Measurements from ENCODE around the gene SLC2A11.
"Not testable (repeated sequence)": the region's sequence is repeated elsewhere in the genome, so short reads cannot be mapped to it uniquely, and the experiment has no call there.

Gene SLC2A11

DNA sequence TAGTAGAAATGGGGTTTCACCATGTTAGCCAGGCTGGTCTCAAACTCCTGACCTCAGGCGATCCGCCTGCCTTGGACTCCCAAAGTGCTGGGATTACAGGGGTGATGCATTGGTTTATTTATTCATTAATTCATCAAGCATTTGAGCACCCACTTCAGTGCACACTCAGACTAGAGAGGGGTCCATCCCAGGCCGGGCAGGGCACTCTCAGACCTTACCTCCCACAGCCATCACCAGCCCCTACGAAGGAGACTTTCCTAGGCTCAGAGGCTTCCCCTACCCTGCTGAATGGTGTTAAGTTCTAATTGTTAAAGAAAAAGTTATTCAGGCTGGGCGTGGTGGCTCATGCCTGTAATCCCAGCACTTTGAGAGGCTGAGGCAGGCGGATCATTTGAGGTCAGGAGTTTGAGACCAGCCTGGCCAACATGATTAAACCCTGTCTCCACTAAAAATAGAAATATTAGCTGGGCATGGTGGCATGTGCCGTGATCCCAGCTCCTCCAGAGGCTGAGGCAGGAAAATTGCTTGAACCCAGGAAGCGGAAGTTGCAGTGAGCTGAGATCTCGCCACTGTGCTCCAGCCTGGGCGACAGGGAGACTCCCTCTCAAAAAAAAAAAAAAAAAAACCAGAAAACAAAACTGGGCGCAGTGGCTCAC is 7.0 kb downstream of the SLC2A11 start:
- WGBS, 2 experiments, result 79 to 82% methylated on average over 10 to 11 of the region's 11 CpGs
- not testable (repeated sequence) for H3K4me1 ChIP-seq (ENCODE audit: control insufficient read depth, insufficient read depth, low read length); H3K36me3 ChIP-seq (ENCODE audit: control insufficient read depth, insufficient read depth, low read length); H3K27ac ChIP-seq (ENCODE audit: insufficient read depth, low read depth, low read length, poor library complexity, severe bottlenecking); H3K27me3 ChIP-seq (ENCODE audit: control insufficient read depth, insufficient read depth, low read length, poor library complexity, severe bottlenecking); H3K4me3 ChIP-seq (ENCODE audit: insufficient read depth, low read depth, low read length); H3K9me3 ChIP-seq (ENCODE audit: control insufficient read depth, low read length)

DNA sequence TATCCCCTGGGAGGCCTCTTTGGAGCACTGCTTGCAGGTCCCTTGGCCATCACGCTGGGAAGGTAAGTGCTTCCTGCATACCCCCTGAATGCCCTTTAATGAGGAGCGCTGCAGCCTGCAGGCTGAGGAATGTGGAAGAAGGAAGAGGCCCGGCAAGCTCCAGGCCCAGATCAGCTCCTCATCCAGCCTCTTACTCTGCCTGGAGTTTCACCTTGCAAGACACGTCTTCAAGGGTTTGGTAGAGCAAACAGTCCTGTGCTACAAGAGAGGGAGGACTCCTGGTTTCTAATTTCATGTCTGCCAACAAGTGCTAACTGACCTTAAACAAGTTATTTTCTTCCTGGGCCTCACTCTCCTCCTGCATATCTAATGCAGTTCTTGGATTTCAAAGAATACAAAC is 10.9 kb downstream of the SLC2A11 start:
- Histone ChIP-seq H3K4me3 (ENCODE audit: insufficient read depth, low read depth, low read length) (no peak overlapping the region), H3K36me3 (ENCODE audit: control insufficient read depth, insufficient read depth, low read length) (no peaks in the 10 kb centered on the region), H3K27me3 (ENCODE audit: control insufficient read depth, insufficient read depth, low read length, poor library complexity, severe bottlenecking) (no peaks in the 10 kb centered on the region), H3K27ac (ENCODE audit: insufficient read depth, low read depth, low read length, poor library complexity, severe bottlenecking) (no peak overlapping the region), H3K9me3 (ENCODE audit: control insufficient read depth, low read length) (no peaks in the 10 kb centered on the region), H3K4me1 (ENCODE audit: control insufficient read depth, insufficient read depth, low read length) (no peaks in the 10 kb centered on the region)
- 82 to 87% methylated on average over 4 of the region's 4 CpGs for WGBS, 2 experiments

- no peak overlapping the region for H3K27ac ChIP-seq (ENCODE audit: insufficient read depth, low read depth, low read length, poor library complexity, severe bottlenecking)
- H3K4me3 ChIP-seq (ENCODE audit: insufficient read depth, low read depth, low read length), result no peak overlapping the region
- WGBS, 2 experiments, result 92 to 93% methylated on average over 4 of the region's 4 CpGs
- H3K4me1 ChIP-seq (ENCODE audit: control insufficient read depth, insufficient read depth, low read length), result no peaks in the 10 kb centered on the region
- H3K27me3 ChIP-seq (ENCODE audit: control insufficient read depth, insufficient read depth, low read length, poor library complexity, severe bottlenecking), result no peaks in the 10 kb centered on the region
- no peaks in the 10 kb centered on the region for H3K9me3 ChIP-seq (ENCODE audit: control insufficient read depth, low read length)
- H3K36me3 ChIP-seq (ENCODE audit: control insufficient read depth, insufficient read depth, low read length), result peaks cover 5% of the 10 kb centered on the region
Measured at GRCh38 chr22:23874871-23875270, 17.2 kb downstream of the SLC2A11 start.

- 90 to 91% methylated on average over 2 of the region's 2 CpGs for WGBS, 2 experiments
- no peak overlapping the region for H3K4me3 ChIP-seq (ENCODE audit: insufficient read depth, low read depth, low read length)
- H3K4me1 ChIP-seq (ENCODE audit: control insufficient read depth, insufficient read depth, low read length), result no peaks in the 10 kb centered on the region
- H3K27ac ChIP-seq (ENCODE audit: insufficient read depth, low read depth, low read length, poor library complexity, severe bottlenecking), result no peak overlapping the region
- peaks cover 5% of the 10 kb centered on the region for H3K36me3 ChIP-seq (ENCODE audit: control insufficient read depth, insufficient read depth, low read length)
- H3K9me3 ChIP-seq (ENCODE audit: control insufficient read depth, low read length), result no peaks in the 10 kb centered on the region
- H3K27me3 ChIP-seq (ENCODE audit: control insufficient read depth, insufficient read depth, low read length, poor library complexity, severe bottlenecking), result no peaks in the 10 kb centered on the region
Measured at GRCh38 chr22:23875801-23876200, 18.1 kb downstream of the SLC2A11 start.

DNA sequence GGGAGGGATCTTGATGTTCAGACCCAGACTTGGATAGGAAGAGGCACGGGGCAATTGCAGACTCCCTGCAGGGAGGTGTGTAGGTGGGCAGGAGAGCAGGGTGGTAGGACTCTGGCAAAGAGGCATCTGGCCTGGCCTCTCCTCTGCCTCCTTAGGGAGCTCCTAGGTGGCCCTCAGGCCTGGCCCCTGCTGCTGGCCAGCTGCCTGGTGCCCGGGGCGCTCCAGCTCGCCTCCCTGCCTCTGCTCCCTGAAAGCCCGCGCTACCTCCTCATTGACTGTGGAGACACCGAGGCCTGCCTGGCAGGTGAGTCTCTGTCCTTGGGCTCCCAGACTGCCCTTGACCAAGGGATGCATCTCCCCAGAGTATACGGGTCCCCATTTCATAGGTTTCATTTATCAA is 19.9 kb downstream of the SLC2A11 start:
- H3K4me3 ChIP-seq (ENCODE audit: insufficient read depth, low read depth, low read length), result no peak overlapping the region
- no peak overlapping the region for H3K27ac ChIP-seq (ENCODE audit: insufficient read depth, low read depth, low read length, poor library complexity, severe bottlenecking)
- no peaks in the 10 kb centered on the region for H3K4me1 ChIP-seq (ENCODE audit: control insufficient read depth, insufficient read depth, low read length)
- H3K27me3 ChIP-seq (ENCODE audit: control insufficient read depth, insufficient read depth, low read length, poor library complexity, severe bottlenecking), result no peaks in the 10 kb centered on the region
- H3K9me3 ChIP-seq (ENCODE audit: control insufficient read depth, low read length), result no peaks in the 10 kb centered on the region
- peaks cover 5% of the 10 kb centered on the region for H3K36me3 ChIP-seq (ENCODE audit: control insufficient read depth, insufficient read depth, low read length)
- 93 to 94% methylated on average over 8 of the region's 8 CpGs for WGBS, 2 experiments

- peaks cover 5% of the 10 kb centered on the region for H3K36me3 ChIP-seq (ENCODE audit: control insufficient read depth, insufficient read depth, low read length)
Measured at GRCh38 chr22:23878219-23878618, 20.5 kb downstream of the SLC2A11 start.

DNA sequence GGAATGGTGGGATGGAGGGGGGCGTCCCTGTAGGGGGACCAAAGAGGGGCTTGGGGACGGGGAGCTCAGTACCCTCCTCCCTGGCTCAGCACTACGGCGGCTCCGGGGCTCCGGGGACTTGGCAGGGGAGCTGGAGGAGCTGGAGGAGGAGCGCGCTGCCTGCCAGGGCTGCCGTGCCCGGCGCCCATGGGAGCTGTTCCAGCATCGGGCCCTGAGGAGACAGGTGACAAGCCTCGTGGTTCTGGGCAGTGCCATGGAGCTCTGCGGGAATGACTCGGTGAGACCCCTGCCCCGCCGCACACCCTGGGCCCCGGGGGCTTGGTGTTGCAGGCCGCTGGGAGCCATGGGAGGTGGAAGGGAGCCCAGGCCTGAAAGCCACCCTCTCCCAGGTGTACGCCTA is 24.7 kb downstream of the SLC2A11 start:
- no peak overlapping the region for H3K4me3 ChIP-seq (ENCODE audit: insufficient read depth, low read depth, low read length)
- no peaks in the 10 kb centered on the region for H3K9me3 ChIP-seq (ENCODE audit: control insufficient read depth, low read length)
- no peaks in the 10 kb centered on the region for H3K36me3 ChIP-seq (ENCODE audit: control insufficient read depth, insufficient read depth, low read length)
- H3K27me3 ChIP-seq (ENCODE audit: control insufficient read depth, insufficient read depth, low read length, poor library complexity, severe bottlenecking), result no peaks in the 10 kb centered on the region
- no peaks in the 10 kb centered on the region for H3K4me1 ChIP-seq (ENCODE audit: control insufficient read depth, insufficient read depth, low read length)
- 94 to 96% methylated on average over 20 of the region's 20 CpGs for WGBS, 2 experiments
- no peak overlapping the region for H3K27ac ChIP-seq (ENCODE audit: insufficient read depth, low read depth, low read length, poor library complexity, severe bottlenecking)

More at GRCh38 chr22:23878219-23878618, 20.5 kb downstream of the SLC2A11 start:
- Histone ChIP-seq H3K27ac (ENCODE audit: insufficient read depth, low read depth, low read length, poor library complexity, severe bottlenecking) (no peak overlapping the region), H3K4me3 (ENCODE audit: insufficient read depth, low read depth, low read length) (no peak overlapping the region), H3K4me1 (ENCODE audit: control insufficient read depth, insufficient read depth, low read length) (no peaks in the 10 kb centered on the region), H3K27me3 (ENCODE audit: control insufficient read depth, insufficient read depth, low read length, poor library complexity, severe bottlenecking) (no peaks in the 10 kb centered on the region), H3K9me3 (ENCODE audit: control insufficient read depth, low read length) (no peaks in the 10 kb centered on the region)
- WGBS, 2 experiments, result 92 to 95% methylated on average over 7 of the region's 7 CpGs

DNA sequence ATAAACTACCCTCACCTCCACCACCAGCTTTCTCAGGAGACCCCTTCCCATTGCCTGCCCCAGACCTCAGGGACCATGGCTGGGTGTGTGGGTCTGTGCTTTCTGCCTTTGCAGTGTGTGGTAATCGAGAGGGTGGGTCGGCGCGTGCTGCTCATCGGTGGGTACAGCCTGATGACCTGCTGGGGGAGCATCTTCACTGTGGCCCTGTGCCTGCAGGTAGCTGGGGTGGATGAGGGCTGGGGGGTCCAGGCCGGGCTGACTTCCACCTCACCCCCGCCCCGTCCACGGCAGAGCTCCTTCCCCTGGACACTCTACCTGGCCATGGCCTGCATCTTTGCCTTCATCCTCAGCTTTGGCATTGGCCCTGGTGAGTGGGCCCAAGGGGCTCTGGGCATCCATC is 26.0 kb downstream of the SLC2A11 start:
- Histone ChIP-seq H3K27me3 (ENCODE audit: control insufficient read depth, insufficient read depth, low read length, poor library complexity, severe bottlenecking) (no peaks in the 10 kb centered on the region), H3K4me3 (ENCODE audit: insufficient read depth, low read depth, low read length) (no peak overlapping the region), H3K9me3 (ENCODE audit: control insufficient read depth, low read length) (no peaks in the 10 kb centered on the region), H3K36me3 (ENCODE audit: control insufficient read depth, insufficient read depth, low read length) (no peaks in the 10 kb centered on the region), H3K27ac (ENCODE audit: insufficient read depth, low read depth, low read length, poor library complexity, severe bottlenecking) (no peak overlapping the region), H3K4me1 (ENCODE audit: control insufficient read depth, insufficient read depth, low read length) (peaks cover 3% of the 10 kb centered on the region)
- 94 to 96% methylated on average over 9 of the region's 9 CpGs for WGBS, 2 experiments

- Histone ChIP-seq H3K36me3 (ENCODE audit: control insufficient read depth, insufficient read depth, low read length) (no peaks in the 10 kb centered on the region), H3K9me3 (ENCODE audit: control insufficient read depth, low read length) (no peaks in the 10 kb centered on the region), H3K4me1 (ENCODE audit: control insufficient read depth, insufficient read depth, low read length) (peaks cover 7% of the 10 kb centered on the region), H3K27me3 (ENCODE audit: control insufficient read depth, insufficient read depth, low read length, poor library complexity, severe bottlenecking) (no peaks in the 10 kb centered on the region), H3K27ac (ENCODE audit: insufficient read depth, low read depth, low read length, poor library complexity, severe bottlenecking) (no peak overlapping the region), H3K4me3 (ENCODE audit: insufficient read depth, low read depth, low read length) (no peak overlapping the region)
- 89 to 90% methylated on average over 9 of the region's 9 CpGs for WGBS, 2 experiments
Measured at GRCh38 chr22:23884140-23884539, 26.5 kb downstream of the SLC2A11 start.

- Histone ChIP-seq H3K36me3 (ENCODE audit: control insufficient read depth, insufficient read depth, low read length) (no peaks in the 10 kb centered on the region), H3K4me3 (ENCODE audit: insufficient read depth, low read depth, low read length) (no peak overlapping the region), H3K4me1 (ENCODE audit: control insufficient read depth, insufficient read depth, low read length) (peaks cover 7% of the 10 kb centered on the region), H3K27ac (ENCODE audit: insufficient read depth, low read depth, low read length, poor library complexity, severe bottlenecking) (no peak overlapping the region), H3K27me3 (ENCODE audit: control insufficient read depth, insufficient read depth, low read length, poor library complexity, severe bottlenecking) (no peaks in the 10 kb centered on the region), H3K9me3 (ENCODE audit: control insufficient read depth, low read length) (no peaks in the 10 kb centered on the region)
- 78% methylated on average over 11 of the region's 11 CpGs for WGBS, 2 experiments
Measured at GRCh38 chr22:23888615-23889401, 31.1 kb downstream of the SLC2A11 start.
